ENCODE measurements around the gene MRPS18A.
"Not testable (repeated sequence)": the region's sequence is repeated elsewhere in the genome, so short reads cannot be mapped to it uniquely, and the experiment has no call there.

The MRPS18A gene

GRCh38 chr6:43716099-43716498, 28.5 kb upstream of the MRPS18A start:
- DNase-seq: no peak

GRCh38 chr6:43715056-43715788, 27.6 kb upstream of the MRPS18A start:
- DNase-seq: no peak

GRCh38 chr6:43714311-43715055, 26.9 kb upstream of the MRPS18A start:
- DNase-seq: no peak

GRCh38 chr6:43713643-43714310, 26.2 kb upstream of the MRPS18A start:
- no peak for DNase-seq

- DNase-seq: no peak
These were observed 25.0 kb upstream of the MRPS18A start for GRCh38 chr6:43712579-43712978.

GRCh38 chr6:43710576-43710975, 23.0 kb upstream of the MRPS18A start:
- DNase-seq: no peak

- DNase-seq: no peak
These were observed 22.2 kb upstream of the MRPS18A start for GRCh38 chr6:43709654-43710303.

GRCh38 chr6:43708860-43709653, 21.5 kb upstream of the MRPS18A start:
- no peak for DNase-seq

GRCh38 chr6:43707767-43708166, 20.2 kb upstream of the MRPS18A start:
- DNase-seq: no peak

GRCh38 chr6:43707269-43707668, 19.7 kb upstream of the MRPS18A start:
- DNase-seq: no peak

GRCh38 chr6:43706788-43707187, 19.2 kb upstream of the MRPS18A start:
- DNase-seq: no peak

- DNase-seq: peak in 1 of 2 donors; percentile 58
These were observed 18.4 kb upstream of the MRPS18A start for GRCh38 chr6:43705996-43706395.

GRCh38 chr6:43703512-43704429, 16.2 kb upstream of the MRPS18A start:
- no peak for DNase-seq

GRCh38 chr6:43702534-43703440, 15.2 kb upstream of the MRPS18A start:
- DNase-seq: peak; percentile 12 to 29

GRCh38 chr6:43702171-43702533, 14.6 kb upstream of the MRPS18A start:
- DNase-seq: no peak

GRCh38 chr6:43700939-43701560, 13.5 kb upstream of the MRPS18A start:
- DNase-seq: not testable (repeated sequence)

GRCh38 chr6:43699564-43700186, 12.1 kb upstream of the MRPS18A start:
- no peak for DNase-seq

- DNase-seq: no peak
These were observed 11.2 kb upstream of the MRPS18A start for GRCh38 chr6:43698584-43699349.

- DNase-seq: no peak
These were observed 9.8 kb upstream of the MRPS18A start for GRCh38 chr6:43697421-43697820.
